Stimulated activated CD4-positive, alpha-beta T cell treated with anti-CD3 and anti-CD28 coated beads, TNF-alpha, amount 100 ng/mL, for 24 hours (primary cell): ENCODE results near the gene EN2.
A peak's percentile ranks its signal among the peaks of the same experiment; 100 is the strongest.

Experiments
- DNase-seq, 3 experiments: peaks; one replicate each; pipeline ENCODE4 v3.0.0-alpha.2; 2020; ENCODE audit warnings: low read depth in 3 of 3

EN2 gene

DNA sequence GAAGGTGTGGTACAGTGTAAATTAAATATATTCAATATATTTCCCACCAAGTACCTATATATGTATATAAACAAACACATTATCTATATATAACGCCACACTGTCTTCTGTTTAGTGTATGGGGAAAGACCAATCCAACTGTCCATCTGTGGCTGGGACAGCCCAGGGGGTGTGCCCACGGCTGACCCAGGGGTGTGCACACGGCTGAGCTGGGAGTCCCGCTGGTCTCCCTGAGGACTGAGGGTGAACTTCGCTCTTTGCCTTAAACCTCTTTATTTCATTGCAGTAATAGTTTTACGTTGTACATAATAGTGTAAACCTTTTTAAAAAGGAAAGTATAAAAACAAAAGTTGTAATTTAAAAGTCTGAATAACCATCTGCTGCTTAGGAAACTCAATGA, 6.3 kb downstream of the EN2 start:
- DNase-seq = no peak

DNA sequence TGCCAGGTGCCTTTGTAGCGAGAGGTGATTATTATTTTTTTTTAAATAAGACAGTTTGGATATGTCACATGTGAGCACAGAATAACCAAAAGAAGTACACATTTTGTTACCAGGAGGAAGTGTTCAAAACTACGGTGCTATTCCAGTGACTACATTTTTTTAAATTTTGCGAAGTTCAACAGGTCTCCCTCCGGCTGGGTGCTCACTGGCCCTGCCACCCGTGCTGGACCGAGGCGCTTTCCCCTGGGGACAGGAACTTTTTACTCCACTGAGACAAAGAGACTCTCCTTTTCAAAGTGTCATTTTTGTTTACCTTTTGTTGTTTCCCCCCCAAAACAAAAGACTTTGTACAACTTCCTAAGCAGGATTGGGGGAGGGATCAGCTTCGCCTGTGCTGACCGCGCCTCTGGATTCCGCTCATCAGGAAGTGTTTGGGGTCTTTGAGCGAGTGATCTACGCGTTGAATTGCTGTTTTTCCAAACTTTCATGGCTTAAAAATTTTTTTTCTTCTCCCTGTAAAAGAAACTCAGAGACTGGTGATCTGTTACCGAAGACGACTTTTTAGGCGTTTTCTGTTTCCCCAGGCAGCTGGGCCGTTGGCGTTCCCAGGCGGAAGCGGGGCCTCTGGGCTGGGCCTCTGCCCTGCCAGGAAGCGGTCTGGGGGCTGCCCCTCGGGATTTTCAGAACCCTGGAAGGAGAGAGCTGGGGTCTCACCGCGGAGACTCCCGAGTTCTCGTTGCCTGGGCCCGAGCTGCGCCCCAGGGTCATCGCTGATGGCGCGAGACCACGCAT, 7.2 kb downstream of the EN2 start:
- no peak for DNase-seq

DNA sequence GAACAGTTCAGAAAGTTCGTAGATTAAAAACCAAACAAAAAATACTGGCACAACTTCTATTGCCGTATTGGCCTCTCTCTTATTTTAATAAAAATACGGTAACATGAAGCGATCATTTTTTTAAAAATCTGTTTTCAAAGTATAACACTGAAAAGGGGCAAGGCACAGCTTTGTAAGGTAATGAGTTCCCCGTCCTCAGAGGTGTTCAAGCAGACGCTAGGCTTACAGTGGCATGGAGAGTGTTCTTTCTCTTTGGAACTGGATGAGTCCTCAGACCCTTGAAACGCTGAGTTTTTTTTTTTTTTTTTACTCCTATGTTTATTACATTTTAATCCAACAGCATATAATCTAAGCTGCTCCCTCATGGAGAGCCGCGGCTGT, 7.8 kb downstream of the EN2 start:
- DNase-seq = no peak

- DNase-seq = no peak
Measured at GRCh38 chr7:155466142-155466813, 8.3 kb downstream of the EN2 start.

- peak in 1 of 3 experiments; percentile 40 for DNase-seq
Measured at GRCh38 chr7:155466814-155467733, 9.1 kb downstream of the EN2 start.

DNA sequence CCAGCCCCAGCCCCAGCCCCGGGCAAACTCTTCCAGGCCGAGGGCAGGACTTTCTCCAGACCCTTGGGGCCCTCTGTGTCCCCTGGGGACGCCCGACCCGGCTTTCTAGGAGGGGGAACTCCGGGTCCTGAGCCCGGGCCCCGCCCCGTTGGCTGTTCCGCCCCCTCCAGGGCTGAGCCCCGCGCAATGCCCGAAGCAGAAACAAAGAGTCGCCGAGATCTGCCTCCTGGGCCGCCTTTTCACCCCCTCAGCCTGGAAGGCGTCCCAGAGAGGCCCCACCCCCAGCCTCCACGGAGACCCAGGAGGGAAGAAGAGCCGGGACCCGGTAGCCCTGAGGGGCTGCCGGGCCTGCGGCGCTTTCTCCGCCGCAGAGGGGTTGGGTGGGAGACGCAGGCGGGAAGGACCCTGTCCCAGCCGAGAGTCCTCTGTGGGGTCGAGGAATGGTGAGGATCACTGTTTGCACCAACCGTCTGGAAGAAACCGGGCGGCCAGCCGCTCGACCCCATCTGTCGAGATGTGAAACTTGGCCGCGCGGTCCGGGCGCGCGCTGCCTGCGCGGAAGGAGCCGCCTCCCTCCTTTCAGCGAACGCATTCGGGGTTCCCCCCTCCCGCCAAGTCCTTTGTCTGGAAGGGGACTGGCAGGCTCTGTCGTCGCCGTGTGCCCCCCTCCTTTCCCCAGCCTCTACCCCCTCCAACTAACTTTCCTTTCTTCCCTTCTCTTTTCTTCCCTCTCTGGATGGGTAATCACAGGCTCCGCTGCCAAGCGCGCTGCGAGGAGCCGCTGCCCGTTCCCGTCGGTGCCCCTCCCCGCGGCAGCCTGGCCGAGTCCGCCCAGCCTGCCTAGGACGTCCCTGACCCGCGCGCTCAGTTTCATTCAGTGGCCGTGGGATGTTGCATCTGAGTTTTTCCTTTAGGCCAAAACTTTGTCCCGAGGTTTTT, 10.2 kb downstream of the EN2 start:
- DNase-seq = no peak

DNA sequence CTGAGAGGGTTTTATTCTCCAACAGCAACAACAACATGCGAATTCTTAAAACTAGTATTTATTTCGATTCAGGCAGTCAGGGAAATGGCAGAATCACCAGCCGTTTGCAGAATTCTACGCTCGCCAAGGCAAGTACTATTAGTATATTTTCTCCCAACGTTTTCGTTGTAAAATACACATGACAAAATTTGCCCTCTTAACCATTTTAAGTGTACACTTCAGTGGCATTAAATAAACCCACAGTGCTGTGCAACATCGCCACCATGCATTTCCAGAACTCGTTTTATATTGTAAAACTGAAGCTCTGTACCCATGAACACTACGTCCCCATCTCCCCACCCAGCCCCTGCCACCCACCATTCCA, 10.8 kb downstream of the EN2 start:
- no peak for DNase-seq

GRCh38 chr7:155469311-155470185, 11.6 kb downstream of the EN2 start:
- DNase-seq = no peak

DNA sequence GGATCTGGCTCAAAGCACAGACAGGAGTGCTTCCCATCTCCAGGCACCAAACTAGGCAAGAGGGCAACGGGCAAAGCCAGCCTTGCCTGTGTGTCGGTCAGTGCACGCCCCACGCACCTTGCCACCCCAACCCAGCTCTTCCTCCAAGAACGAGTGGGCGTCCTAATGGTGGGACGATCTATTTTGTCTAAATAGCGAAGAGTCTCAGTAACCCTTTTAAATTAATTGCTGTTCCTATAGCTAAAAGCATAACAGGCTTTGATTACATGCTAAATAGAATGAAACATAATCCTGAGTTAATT, 12.2 kb downstream of the EN2 start:
- DNase-seq = no peak

DNA sequence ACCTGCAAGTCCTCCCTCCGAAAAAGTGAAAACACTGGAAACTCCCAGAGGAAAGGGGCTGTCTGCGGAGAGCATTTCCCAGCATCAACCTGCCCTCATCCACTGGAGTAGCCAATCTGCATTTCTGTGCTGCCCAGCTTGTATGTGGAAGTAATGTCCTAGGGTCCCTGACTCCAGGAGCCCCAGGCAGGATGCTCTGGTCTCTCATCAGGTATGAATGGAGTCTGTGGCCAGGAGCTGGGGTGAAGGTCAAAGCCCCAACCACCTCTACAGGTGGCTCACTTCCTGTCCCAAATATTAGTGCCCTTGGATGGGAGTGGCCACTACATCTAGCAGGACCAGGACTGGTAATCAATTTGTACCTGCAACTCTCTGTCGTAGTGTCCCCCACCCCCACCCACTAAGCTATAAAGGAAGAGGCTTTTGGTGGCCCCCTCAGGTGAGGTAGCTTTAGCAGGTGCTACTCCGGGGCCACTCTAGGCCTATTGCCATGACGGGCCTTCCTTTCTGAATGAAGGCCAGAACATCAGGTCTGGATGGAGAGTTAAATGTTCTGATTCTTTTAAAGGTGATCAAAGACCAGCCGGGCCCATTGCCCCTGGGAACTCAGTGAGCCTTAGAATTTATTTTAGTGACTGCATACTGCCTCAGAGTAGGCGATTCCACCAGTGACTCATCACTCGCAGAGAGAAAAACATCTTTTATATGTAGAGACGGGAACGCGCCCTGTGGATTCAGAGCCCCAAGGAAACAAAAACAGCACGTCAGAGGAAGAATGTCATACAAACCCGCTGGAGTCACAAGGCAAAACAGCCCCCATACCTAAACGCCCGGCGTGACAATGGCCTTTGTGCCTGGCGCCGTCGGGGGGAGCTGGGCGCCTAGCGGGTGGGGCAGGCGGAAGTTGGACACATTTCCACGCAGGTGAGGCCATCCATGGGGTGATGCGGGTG, 13.0 kb downstream of the EN2 start:
- DNase-seq = no peak

- no peak for DNase-seq
Measured at GRCh38 chr7:155471718-155472117, 13.8 kb downstream of the EN2 start.

DNA sequence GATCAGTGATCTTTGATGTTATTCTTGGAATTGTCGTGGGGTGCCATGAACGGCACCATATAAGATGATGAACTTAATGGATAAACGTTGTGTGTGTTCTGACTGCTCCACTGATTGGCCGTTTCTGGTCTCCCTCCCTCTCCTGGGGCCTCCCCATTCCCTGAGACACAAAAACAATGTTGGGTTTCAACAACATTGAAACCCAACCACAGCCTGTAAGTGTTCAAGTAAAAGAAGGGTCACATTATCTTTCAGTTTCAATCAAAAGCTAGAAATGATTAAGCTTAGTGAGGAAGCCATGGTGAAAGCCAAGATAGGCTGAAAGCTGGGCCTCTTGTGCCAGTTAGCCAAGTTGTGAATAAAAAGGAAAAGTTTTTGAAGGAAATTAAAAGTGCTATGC, 19.5 kb downstream of the EN2 start:
- DNase-seq = no peak

DNA sequence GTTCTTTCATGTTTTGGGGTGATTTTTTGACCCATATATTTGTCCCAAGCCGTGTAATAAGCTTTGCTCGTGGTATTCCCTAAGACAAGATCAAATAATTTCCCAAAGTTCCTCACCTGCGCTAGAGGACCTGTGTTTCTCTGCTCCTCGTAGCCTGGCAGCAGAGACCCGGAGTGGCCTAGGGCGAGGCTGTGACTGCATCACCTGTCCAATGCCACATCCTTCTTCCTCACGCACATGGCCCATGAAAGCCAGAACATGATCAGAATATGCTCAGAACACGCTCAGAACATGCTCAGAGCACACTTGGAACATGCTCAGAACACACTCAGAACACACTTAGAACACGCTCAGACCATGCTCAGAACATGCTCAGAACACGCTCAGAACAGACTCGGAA, 23.8 kb downstream of the EN2 start:
- no peak for DNase-seq

- DNase-seq = no peak
Measured at GRCh38 chr7:155482511-155483183, 24.7 kb downstream of the EN2 start.

DNA sequence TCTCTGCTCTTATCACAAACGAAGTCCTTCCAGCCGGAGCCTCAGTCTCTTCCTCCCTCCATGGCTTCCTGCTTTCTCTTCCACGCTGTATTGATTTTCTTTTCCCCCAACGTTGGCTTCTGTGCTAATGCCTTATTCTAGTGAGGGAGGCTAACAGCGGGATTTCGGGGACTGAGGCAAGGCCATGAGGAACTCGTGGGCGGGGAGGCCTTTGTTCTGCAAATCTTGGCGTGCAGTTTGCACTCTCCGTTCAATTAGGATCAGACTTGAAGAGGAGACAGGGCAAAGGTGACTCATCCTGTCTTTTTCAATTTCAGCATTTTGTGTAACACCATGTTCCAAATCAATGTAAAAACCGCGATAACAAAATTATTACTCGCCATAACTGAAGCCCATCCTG, 25.3 kb downstream of the EN2 start:
- no peak for DNase-seq

- DNase-seq = no peak
Measured at GRCh38 chr7:155483868-155484325, 26.0 kb downstream of the EN2 start.

- no peak for DNase-seq
Measured at GRCh38 chr7:155484483-155485399, 26.8 kb downstream of the EN2 start.
